Stimulated activated CD4-positive, alpha-beta T cell treated with anti-CD3 and anti-CD28 coated beads, TNF-alpha, amount 100 ng/mL, for 24 hours (primary cell): ENCODE results near the gene FAM221B.

Experiments
- DNase-seq, 3 experiments: peaks; one replicate each; pipeline ENCODE4 v3.0.0-alpha.2; 2020; ENCODE audit warnings: low read depth in 3 of 3

The FAM221B gene

DNA sequence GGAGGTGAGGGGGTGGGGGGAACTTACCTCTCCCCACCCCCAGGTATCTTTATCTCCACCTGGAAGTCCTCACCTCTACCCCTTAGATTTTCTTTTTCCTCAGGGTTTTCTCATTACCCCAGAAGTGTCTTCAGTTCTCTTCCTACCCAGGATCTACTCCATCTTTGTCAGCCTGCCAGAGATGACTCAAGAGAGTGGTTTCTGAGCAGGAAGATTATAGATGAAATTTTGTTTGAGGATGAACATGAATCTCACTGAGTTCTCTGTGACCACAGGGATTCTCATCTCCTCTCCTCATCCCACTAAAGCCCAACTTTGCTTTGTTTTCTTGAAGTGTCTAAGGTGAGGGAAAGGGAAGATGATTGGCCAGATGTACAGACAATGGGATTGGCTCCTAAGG is 8.5 kb downstream of the FAM221B start:
- DNase-seq = no peak

GRCh38 chr9:35818341-35818740 is 10.2 kb downstream of the FAM221B start:
- DNase-seq = no peak

- DNase-seq = no peak
Measured at GRCh38 chr9:35816708-35817107, 11.8 kb downstream of the FAM221B start.

- peak; percentile 93 to 99 (median 95) for DNase-seq
Measured at GRCh38 chr9:35814841-35815543, 13.5 kb downstream of the FAM221B start, which contains the start of gene HINT2. HINT2 (minus strand) TSS chr9:35815042; CDS start chr9:35814979, 63 bp downstream.

- peak in 1 of 3 experiments; percentile 32 for DNase-seq
Measured at GRCh38 chr9:35814106-35814840, 14.3 kb downstream of the FAM221B start.

GRCh38 chr9:35813434-35814105 is 15.0 kb downstream of the FAM221B start:
- no peak for DNase-seq

GRCh38 chr9:35812025-35812602 is 16.4 kb downstream of the FAM221B start, which contains the start of gene SPAG8:
SPAG8 (minus strand) TSS chr9:35812262; CDS start chr9:35812147, 115 bp downstream.
- DNase-seq = peak; percentile 83 to 93 (median 91)

GRCh38 chr9:35811381-35812024 is 17.0 kb downstream of the FAM221B start:
- DNase-seq = no peak

GRCh38 chr9:35810122-35810521 is 18.4 kb downstream of the FAM221B start:
- no peak for DNase-seq

DNA sequence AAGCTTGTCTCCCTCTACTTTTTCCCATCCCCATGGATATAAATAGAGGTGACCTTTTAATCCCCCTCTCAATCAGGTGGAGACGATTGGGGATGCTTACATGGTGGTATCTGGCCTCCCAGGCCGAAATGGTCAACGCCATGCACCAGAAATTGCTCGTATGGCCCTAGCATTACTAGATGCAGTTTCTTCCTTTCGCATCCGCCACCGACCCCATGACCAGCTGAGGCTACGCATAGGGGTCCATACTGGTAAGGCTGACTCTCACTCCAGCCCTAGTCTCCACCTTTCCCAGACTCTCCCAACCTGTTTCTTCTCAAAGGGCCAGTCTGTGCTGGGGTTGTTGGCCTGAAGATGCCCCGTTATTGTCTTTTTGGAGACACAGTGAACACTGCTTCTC is 20.1 kb downstream of the FAM221B start:
- no peak for DNase-seq

- DNase-seq = no peak
Measured at GRCh38 chr9:35806101-35806500, 22.4 kb downstream of the FAM221B start.

DNA sequence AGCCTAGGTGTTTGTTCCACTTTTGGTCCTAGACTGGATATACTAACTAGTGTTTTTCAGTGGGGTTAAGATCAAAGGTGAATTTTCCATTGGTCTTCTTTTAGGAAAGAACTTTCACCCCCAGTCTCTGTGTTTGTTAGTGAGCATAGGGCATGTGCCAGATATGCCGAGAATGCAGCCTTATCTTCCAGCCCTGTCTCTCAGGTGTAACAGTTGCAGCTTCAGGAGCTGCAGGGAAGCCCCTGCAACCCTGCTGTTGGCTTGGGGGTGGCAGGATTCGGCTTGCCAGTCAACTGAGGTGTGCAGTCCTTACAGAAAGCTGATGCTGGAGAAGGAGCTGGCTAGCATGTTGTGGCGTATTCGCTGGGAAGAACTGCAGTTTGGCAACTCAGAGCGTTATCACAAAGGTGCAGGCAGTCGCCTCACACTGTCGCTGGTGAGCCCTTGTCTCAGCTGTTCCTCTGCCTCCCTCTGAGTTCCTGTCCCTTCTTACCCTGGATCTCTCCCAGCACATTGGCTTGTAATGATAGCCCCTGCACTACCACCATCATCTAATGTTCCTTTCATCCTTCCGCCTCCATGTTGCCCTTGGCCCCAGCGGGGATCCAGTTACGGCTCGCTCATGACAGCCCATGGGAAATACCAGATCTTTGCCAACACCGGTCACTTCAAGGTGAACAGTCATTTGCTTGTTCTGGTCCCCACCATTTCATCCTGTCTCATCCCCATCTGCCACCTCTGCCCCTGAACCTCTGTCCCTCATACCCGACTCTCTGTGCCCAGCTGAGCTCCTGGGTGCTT is 27.0 kb downstream of the FAM221B start:
- no peak for DNase-seq

DNA sequence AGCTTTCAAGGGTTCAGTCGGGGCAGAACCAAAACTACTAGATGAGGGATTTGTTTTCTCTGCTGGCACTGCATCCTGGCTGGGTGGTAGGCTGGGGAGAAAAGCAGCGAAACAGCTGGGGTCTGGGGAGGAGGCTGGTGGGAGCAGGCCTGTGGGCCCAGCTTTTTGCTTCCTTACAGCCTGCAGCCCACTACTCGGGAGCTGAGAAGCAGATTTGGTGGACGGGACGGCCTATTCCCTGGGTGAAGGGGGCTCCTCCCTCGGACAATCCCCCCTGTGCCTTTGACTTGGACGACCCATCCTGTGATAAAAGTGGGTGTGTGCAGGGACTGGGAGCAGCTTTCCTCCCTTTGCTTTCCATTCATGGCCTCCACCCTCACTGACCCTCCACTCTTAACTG is 28.0 kb downstream of the FAM221B start:
- no peak for DNase-seq

DNA sequence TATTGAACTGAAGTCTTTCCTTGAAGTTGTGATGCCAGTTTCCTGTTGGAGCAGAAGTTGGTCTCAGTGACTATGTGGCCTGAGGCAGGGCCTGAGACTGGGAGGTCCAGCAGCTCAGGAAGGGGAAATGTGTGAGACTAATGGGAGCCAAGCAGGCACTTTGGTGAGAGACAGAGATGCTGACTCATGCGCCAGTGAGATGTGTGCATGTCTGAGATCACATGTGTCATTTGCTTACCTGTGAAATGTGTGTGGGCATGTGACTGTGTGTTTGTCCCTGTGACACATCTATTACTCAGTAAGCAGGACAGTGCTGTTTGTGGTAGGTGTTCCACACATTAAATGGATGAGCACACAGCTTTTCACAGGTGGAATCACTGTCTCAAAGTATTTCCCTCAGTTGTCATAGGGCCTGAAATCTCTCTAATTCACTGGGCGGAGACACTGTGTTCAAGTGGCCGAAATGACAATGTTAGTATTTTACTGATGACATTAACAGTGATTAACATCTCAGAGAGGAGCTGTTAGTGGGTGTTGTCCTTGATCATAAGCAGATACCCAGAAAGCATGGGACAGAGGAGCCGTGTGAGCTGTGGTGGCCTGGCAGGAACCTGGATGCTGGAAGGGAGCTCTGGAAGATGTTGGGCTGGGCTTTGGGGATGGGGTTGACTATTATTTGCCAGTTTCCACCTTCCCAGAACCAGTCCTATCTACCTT is 29.7 kb downstream of the FAM221B start:
- DNase-seq = peak; percentile 22 to 44 (median 41)

DNA sequence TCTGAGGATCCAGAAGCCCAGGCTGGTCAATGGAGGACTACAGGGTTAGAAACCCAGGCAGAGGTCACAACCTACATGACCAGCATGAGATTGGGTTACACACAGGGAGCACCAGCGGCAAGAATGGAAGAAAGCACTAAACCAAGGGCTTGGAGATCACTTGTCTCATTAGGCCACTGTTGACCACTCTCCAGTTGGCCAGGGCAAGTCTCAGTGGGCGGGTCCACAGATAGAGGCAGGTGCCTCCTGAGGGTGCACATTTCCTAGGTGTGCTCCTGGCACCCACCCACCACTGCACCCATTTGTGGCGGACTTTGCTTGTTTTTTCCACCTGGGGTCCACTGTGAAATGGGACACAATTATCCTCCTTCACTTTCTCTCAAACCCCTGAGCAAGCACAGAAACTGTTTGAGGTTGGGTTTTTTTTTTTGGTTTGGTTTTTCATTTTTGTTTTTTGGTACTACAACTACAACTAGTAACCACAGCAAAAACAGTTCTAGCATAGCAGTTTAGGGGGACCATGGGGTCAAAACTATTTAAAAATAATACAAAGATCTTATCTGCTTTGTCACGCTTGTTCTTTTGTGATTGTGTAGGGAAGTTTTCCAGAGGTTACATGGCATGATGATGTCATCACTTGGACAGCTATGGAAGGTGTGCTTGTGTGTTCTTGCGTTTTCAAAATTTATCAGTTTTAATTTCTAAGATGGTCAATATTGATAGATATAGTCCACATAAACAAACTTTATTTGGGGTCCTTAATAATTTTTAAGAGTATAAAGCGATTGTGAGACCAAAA is 31.0 kb downstream of the FAM221B start:
- no peak for DNase-seq

DNA sequence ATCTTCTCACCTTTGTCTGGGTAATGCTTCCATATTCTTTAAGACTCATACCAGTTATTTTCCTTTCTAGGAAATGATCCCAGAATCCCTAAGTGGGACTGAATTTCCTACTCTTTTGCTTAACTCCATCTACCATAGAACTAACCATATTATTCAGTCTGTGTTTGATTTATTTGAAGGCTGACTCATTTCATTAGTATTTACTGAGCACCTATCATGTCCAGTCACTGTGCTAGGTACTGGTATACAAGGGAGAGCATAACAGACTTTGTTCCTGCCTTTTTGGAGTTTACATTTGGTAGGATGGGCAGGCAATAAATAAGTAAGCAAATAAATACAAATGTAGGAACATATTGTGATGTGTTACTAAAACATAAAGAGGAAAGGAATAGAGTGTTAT is 32.8 kb downstream of the FAM221B start:
- DNase-seq = no peak

- no peak for DNase-seq
Measured at GRCh38 chr9:35793461-35793860, 35.1 kb downstream of the FAM221B start.

GRCh38 chr9:35792826-35793225 is 35.7 kb downstream of the FAM221B start:
- no peak for DNase-seq
